SK-N-SH treated with all-trans-retinoic acid at 6 μM for 48 hours (cell line): Measurements from ENCODE around the gene ZNF462.

ENCODE experiments used
- ATAC-seq: fragments of 200-7000 bp; cut with Tn5 transposase; 3 replicates; pipeline ENCODE4 v1.9.1; 2020; ENCODE audit warnings: mild to moderate bottlenecking, moderate library complexity
- ARNTL ChIP-seq: fragments of 450-650 bp; formaldehyde crosslinking; IDR thresholded peaks from 2 replicates; pipeline ENCODE4 v1.5.0; 2020; ENCODE audit warnings: low read depth, mild to moderate bottlenecking, moderate library complexity, borderline replicate concordance
- CREB5 ChIP-seq: fragments of 250-450 bp; sonication (Bioruptor Pico); IDR thresholded peaks from 2 replicates; pipeline ENCODE4 v1.5.1; 2020; ENCODE audit warnings: low read depth, mild to moderate bottlenecking, moderate library complexity
- CSDC2 ChIP-seq: fragments of 250-450 bp; sonication (Bioruptor Pico); IDR thresholded peaks from 2 replicates; pipeline ENCODE4 v1.5.0; 2020; ENCODE audit warnings: mild to moderate bottlenecking, moderate library complexity
- CSRNP3 ChIP-seq: fragments of 250-450 bp; sonication (Bioruptor Pico); IDR thresholded peaks from 2 replicates; pipeline ENCODE4 v1.5.1; 2021; ENCODE audit warnings: mild to moderate bottlenecking, moderate library complexity
- GLIS3 ChIP-seq: fragments of 250-450 bp; sonication (Bioruptor Pico); IDR thresholded peaks from 2 replicates; pipeline ENCODE4 v1.5.0; 2020; ENCODE audit warnings: mild to moderate bottlenecking, moderate library complexity
- ISL1 ChIP-seq: fragments of 250-450 bp; sonication (Bioruptor Pico); IDR thresholded peaks from 2 replicates; pipeline ENCODE4 v2.1.2; 2022; ENCODE audit warnings: mild to moderate bottlenecking, moderate library complexity
- OSR1 ChIP-seq: fragments of 250-450 bp; sonication (Bioruptor Pico); IDR thresholded peaks from 2 replicates; pipeline ENCODE4 v1.8.0; 2022; ENCODE audit warnings: moderate library complexity, mild to moderate bottlenecking, inconsistent platforms
- PATZ1 ChIP-seq: fragments of 250-450 bp; sonication (Bioruptor Pico); IDR thresholded peaks from 2 replicates; pipeline ENCODE4 v1.8.0; 2020; ENCODE audit warnings: mild to moderate bottlenecking, moderate library complexity, borderline replicate concordance
- POU6F1 ChIP-seq: fragments of 250-450 bp; sonication (Bioruptor Pico); IDR thresholded peaks from 2 replicates; pipeline ENCODE4 v1.8.0; 2021; ENCODE audit warnings: low read depth, mild to moderate bottlenecking, moderate library complexity, borderline replicate concordance
- PPARA ChIP-seq: fragments of 250-450 bp; sonication (Bioruptor Pico); IDR thresholded peaks from 2 replicates; pipeline ENCODE4 v1.5.0; 2020; ENCODE audit warnings: mild to moderate bottlenecking, borderline replicate concordance
- SNAI2 ChIP-seq: fragments of 250-450 bp; sonication (Bioruptor Pico); IDR thresholded peaks from 2 replicates; pipeline ENCODE4 v1.5.0; 2020; ENCODE audit warnings: mild to moderate bottlenecking, moderate library complexity
- TCF4 ChIP-seq: fragments of 250-450 bp; sonication (Bioruptor Pico); IDR thresholded peaks from 2 replicates; pipeline ENCODE4 v1.8.0; 2021; ENCODE audit warnings: mild to moderate bottlenecking, moderate library complexity, borderline replicate concordance
- TOX ChIP-seq: fragments of 250-450 bp; sonication (Bioruptor Pico); IDR thresholded peaks from 2 replicates; pipeline ENCODE4 v1.8.0; 2021; ENCODE audit warnings: mild to moderate bottlenecking, moderate library complexity, borderline replicate concordance
- TSHZ2 ChIP-seq: fragments of 250-450 bp; sonication (Bioruptor Pico); IDR thresholded peaks from 2 replicates; pipeline ENCODE4 v1.5.0; 2020; ENCODE audit warnings: mild to moderate bottlenecking, moderate library complexity
- ZFP3 ChIP-seq: fragments of 250-450 bp; sonication (Bioruptor Pico); IDR thresholded peaks from 2 replicates; pipeline ENCODE4 v1.5.0; 2020; ENCODE audit warnings: mild to moderate bottlenecking, moderate library complexity
- ZFP30 ChIP-seq: fragments of 450-650 bp; formaldehyde crosslinking; IDR thresholded peaks from 2 replicates; pipeline ENCODE4 v1.5.0; 2022; ENCODE audit warnings: mild to moderate bottlenecking, moderate library complexity
- ZNF565 ChIP-seq: fragments of 450-650 bp; formaldehyde crosslinking; conservative IDR thresholded peaks from 2 replicates; pipeline ENCODE4 v1.5.0; 2020; ENCODE audit warnings: low read depth, mild to moderate bottlenecking, moderate library complexity
- ZNF8 ChIP-seq: fragments of 450-650 bp; formaldehyde crosslinking; IDR thresholded peaks from 2 replicates; pipeline ENCODE4 v1.5.0; 2020; ENCODE audit warnings: mild to moderate bottlenecking, moderate library complexity

Gene ZNF462

GRCh38 chr9:106958955-106959657 is 96.1 kb downstream of the ZNF462 start:
- no peak; the same call in 2 of the 3 replicates for ATAC-seq

More at GRCh38 chr9:106958955-106959657, 96.1 kb downstream of the ZNF462 start:
- TF ChIP-seq TCF4 (no peak), ISL1 (CRISPR knock-in tag) (no peak), CSDC2 (no peak), CREB5 (CRISPR knock-in tag) (no peak), ZFP30 (CRISPR knock-in tag) (no peak), ZNF8 (CRISPR knock-in tag) (no peak), TSHZ2 (CRISPR knock-in tag) (no peak), OSR1 (CRISPR knock-in tag) (no peak), CSRNP3 (CRISPR knock-in tag) (no peak), PPARA (CRISPR knock-in tag) (no peak), TOX (CRISPR knock-in tag) (no peak), ZFP3 (CRISPR knock-in tag) (no peak), GLIS3 (no peak), ARNTL (CRISPR knock-in tag) (no peak), POU6F1 (no peak), PATZ1 (CRISPR knock-in tag) (no peak), SNAI2 (CRISPR knock-in tag) (no peak), ZNF565 (CRISPR knock-in tag) (no peak)
